ENCODE measurements around the gene DLGAP1. TPM values are rescaled to one million over a fixed set of nuclear protein-coding genes. Genes with fewer than 3 reads are reported as not detected.

Gene DLGAP1
- total and polyA plus RNA-seq, 2 of the 4 experiments (the other 2 are of a cell fraction): under 0.01 to 0.09 TPM

DNA sequence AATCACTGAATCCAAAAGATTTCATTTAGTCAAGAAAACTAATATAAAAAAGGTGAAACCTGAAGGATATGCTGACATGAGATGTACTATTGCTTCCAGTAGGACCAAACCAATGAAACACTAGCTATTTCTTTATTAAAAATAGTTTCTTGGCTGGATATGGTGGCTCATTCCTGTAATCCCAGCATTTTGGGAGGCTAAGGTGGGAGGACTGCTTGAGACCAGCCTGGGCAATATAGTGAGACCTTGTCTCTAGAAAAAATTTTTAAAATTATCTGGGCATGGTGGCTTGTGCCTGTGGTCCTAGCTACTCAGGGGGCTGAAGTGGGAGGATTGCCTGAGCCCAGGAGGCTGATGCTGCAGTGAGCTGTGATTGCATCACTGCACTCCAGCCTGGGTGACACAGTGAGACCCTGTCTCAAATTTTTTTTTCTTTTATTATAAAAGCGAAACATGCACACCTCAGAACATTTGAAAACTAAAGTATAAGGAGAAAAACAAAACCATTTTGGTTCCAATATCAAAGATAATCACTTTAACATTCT is 738.9 kb downstream of the DLGAP1 start:
- H4K91ac ChIP-seq (ENCODE audit: insufficient read depth, low read depth, low read length): no peak overlapping the region
- H2AK5ac ChIP-seq (ENCODE audit: low read depth, low read length): no peak overlapping the region
- no peak overlapping the region for H3K27ac ChIP-seq (ENCODE audit: insufficient read depth, low read length)
- H2AK9ac ChIP-seq (replicated peaks; ENCODE audit: low read depth, low read length, poor library complexity): no peak overlapping the region
- CTCF ChIA-PET: interaction anchor here (1.2 kb wide), 2 partner anchors 9 to 55 kb away, joined by 3 to 4 read pairs; no protein-coding TSS in a partner anchor
- H3K79me1 ChIP-seq (ENCODE audit: low read depth in 1 of 2, low read length in 2 of 2): no peaks in the 10 kb centered on the region
- H3K4me2 ChIP-seq (ENCODE audit: low read depth, low read length): no peak overlapping the region
- H4K8ac ChIP-seq (ENCODE audit: low read depth in 2 of 2, low read length in 2 of 2): no peak overlapping the region
- H3K23ac ChIP-seq (ENCODE audit: low read depth, low read length): no peak overlapping the region
- no peak overlapping the region for H2BK120ac ChIP-seq (ENCODE audit: low read depth, low read length)
- no TSS peak for BruUV-seq (replicated peaks)
- H2AFZ ChIP-seq (replicated peaks; ENCODE audit: low read length, poor library complexity): no peak overlapping the region
- no peaks in the 10 kb centered on the region for H3K9me3 ChIP-seq (ENCODE audit: control insufficient read depth, insufficient read depth, low read length)
- H3K9me1 ChIP-seq (ENCODE audit: insufficient read depth, low read length): no peaks in the 10 kb centered on the region
- dilution Hi-C loops (cut with HindIII; ENCODE audit: low sequenced_read_pairs, unreplicated experiment): no loop called here
- no peak overlapping the region for H3K9ac ChIP-seq (ENCODE audit: low read depth, low read length)
- no peak overlapping the region for H3K56ac ChIP-seq (ENCODE audit: extremely low read depth, insufficient read depth, low read length)
- no CpG with 5 or more reads among the region's 1 CpG for WGBS, 2 experiments (ENCODE audit: extremely low coverage in 2 of 2, insufficient read length in 1 of 2)
- H2BK15ac ChIP-seq (ENCODE audit: low read depth, low read length): no peak overlapping the region
- H4K5ac ChIP-seq (ENCODE audit: low read depth, low read length): no peak overlapping the region
- TF ChIP-seq MAFK (IDR thresholded peaks at IDR 0.05; ENCODE audit: low read depth, low read length) (no peak), RFX5 (IDR thresholded peaks at IDR 0.05; ENCODE audit: low read depth, low read length) (no peak), MXI1 (IDR thresholded peaks at IDR 0.05; ENCODE audit: borderline replicate concordance, low read depth, low read length) (no peak), CHD1 (IDR thresholded peaks at IDR 0.05; ENCODE audit: low read depth, low read length) (no peak), NFE2L2 (IDR thresholded peaks at IDR 0.05; ENCODE audit: low read depth, low read length) (no peak)
- TF ChIP-seq, protein P1, sequence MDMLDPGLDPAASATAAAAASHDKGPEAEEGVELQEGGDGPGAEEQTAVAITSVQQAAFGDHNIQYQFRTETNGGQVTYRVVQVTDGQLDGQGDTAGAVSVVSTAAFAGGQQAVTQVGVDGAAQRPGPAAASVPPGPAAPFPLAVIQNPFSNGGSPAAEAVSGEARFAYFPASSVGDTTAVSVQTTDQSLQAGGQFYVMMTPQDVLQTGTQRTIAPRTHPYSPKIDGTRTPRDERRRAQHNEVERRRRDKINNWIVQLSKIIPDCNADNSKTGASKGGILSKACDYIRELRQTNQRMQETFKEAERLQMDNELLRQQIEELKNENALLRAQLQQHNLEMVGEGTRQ (IDR thresholded peaks at IDR 0.05; ENCODE audit: low read depth, low read length): no peak
- H2BK20ac ChIP-seq (ENCODE audit: low read depth, low read length): no peak overlapping the region
- in situ Hi-C loops (cut with MboI; ENCODE audit: low sequenced_read_pairs): no loop called here
- POLR2A ChIA-PET (ENCODE audit: unreplicated experiment): no interaction called here
- peaks cover 5% of the 10 kb centered on the region for H3K27me3 ChIP-seq (ENCODE audit: control insufficient read depth, insufficient read depth, low read length)
- H3K18ac ChIP-seq (ENCODE audit: low read depth, low read length): no peak overlapping the region
- no peak overlapping the region for H3K4ac ChIP-seq (ENCODE audit: low read depth, low read length)
- DNase-seq (no peak), ATAC-seq (ENCODE audit: low read depth) (no peak)
- H3K36me3 ChIP-seq (ENCODE audit: control insufficient read depth, insufficient read depth, low read length): no peaks in the 10 kb centered on the region
- H2BK5ac ChIP-seq (ENCODE audit: low read depth, low read length, poor library complexity, severe bottlenecking): no peak overlapping the region
- peaks cover 3% of the 10 kb centered on the region for H3K4me1 ChIP-seq (ENCODE audit: control insufficient read depth, insufficient read depth, low read length)
- intact Hi-C loops (cut with micrococcal nuclease): no loop called here
- H4K20me1 ChIP-seq (ENCODE audit: insufficient read depth, low read length): no peaks in the 10 kb centered on the region
- no peak overlapping the region for H3K4me3 ChIP-seq (ENCODE audit: insufficient read depth, low read depth, low read length)
- H3K14ac ChIP-seq (replicated peaks; ENCODE audit: low read depth, low read length): no peak overlapping the region
